ENCODE results near the gene UBE2E2. TPM values are rescaled to one million over a fixed set of nuclear protein-coding genes. Genes with fewer than 3 reads are reported as not detected.

UBE2E2 gene
- total and polyA plus RNA-seq, 2 donors (not counting 1 experiment from before 2014, with no cell fraction given) = 16.0 to 45.0 TPM

DNA sequence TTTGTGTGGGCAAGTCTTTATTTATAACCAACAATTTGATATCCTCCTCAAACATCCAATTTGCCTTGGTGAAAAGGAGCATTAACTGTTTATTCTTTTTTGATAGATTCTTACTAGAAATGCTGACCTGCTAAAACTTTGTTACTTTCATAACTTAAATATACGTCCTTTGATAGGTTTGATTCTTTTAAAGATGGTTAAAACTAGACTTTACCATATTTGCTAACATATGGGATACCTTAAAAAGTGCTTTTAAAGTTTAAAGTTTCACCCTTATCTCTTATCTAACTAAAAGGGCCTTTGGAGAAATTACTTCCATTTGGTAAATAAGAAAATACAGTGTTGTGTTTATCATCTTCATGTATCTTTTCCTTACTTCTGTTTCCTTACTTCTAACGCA lies 336.1 kb downstream of the UBE2E2 start:
- no peak overlapping the region for H3K27ac ChIP-seq (ENCODE audit: low read length in 2 of 2)
- CTCF ChIA-PET = no interaction called here
- DNase-seq (no peak), ATAC-seq (ENCODE audit: low read depth) (no peak)
- 100% methylated on average over 1 of the region's 2 CpGs for WGBS (ENCODE audit: insufficient coverage)
- Mint-ChIP-seq H3K4me3 (no peak overlapping the region), H3K4me1 (peaks cover 2% of the 10 kb centered on the region), H3K9me3 (ENCODE audit: insufficient read depth) (no peaks in the 10 kb centered on the region), H3K27ac (no peak overlapping the region), H3K27me3 (no peaks in the 10 kb centered on the region)
- H2AFZ ChIP-seq (ENCODE audit: insufficient read depth, low read depth, low read length, poor library complexity, severe bottlenecking) = no peak overlapping the region
- no peaks in the 10 kb centered on the region for H3K36me3 ChIP-seq (replicated peaks in 1 of 2; ENCODE audit: control extremely low read depth in 1 of 2, control insufficient read depth in 1 of 2, extremely low read depth in 1 of 2, insufficient read depth in 2 of 2, low read length in 1 of 2)
- no peak overlapping the region for H3K4me2 ChIP-seq (replicated peaks; ENCODE audit: low read depth, low read length, poor library complexity, severe bottlenecking)
- intact Hi-C loops (cut with micrococcal nuclease) = no loop called here
- POLR2A ChIA-PET = no interaction called here
- no peaks in the 10 kb centered on the region for H3K4me1 ChIP-seq (ENCODE audit: control insufficient read depth in 2 of 2, insufficient read depth in 2 of 2, low read length in 2 of 2)
- H3K4me3 ChIP-seq (ENCODE audit: control extremely low read depth in 1 of 5, extremely low read depth in 1 of 5, insufficient read depth in 1 of 5, low read depth in 2 of 5, low read length in 4 of 5) = no peak overlapping the region
- H4K20me1 ChIP-seq (ENCODE audit: control insufficient read depth, insufficient read depth, low read length, poor library complexity, severe bottlenecking) = peaks cover 4% of the 10 kb centered on the region
- no peaks in the 10 kb centered on the region for H3K27me3 ChIP-seq (replicated peaks in 1 of 4; ENCODE audit: control extremely low read depth in 1 of 4, control insufficient read depth in 3 of 4, insufficient read depth in 4 of 4, low read length in 3 of 4)
- no peak overlapping the region for H3K9ac ChIP-seq (ENCODE audit: low read length)
- peaks cover 3% of the 10 kb centered on the region for H3K79me2 ChIP-seq (ENCODE audit: control insufficient read depth, insufficient read depth, low read length)
- no peaks in the 10 kb centered on the region for H3K9me3 ChIP-seq (ENCODE audit: control extremely low read depth in 1 of 3, control insufficient read depth in 2 of 3, insufficient read depth in 1 of 3, low read length in 2 of 3)
- no peak for TF ChIP-seq EZH2 (IDR thresholded peaks at IDR 0.05; ENCODE audit: borderline replicate concordance, insufficient read depth, low read depth, low read length, poor library complexity, severe bottlenecking)

DNA sequence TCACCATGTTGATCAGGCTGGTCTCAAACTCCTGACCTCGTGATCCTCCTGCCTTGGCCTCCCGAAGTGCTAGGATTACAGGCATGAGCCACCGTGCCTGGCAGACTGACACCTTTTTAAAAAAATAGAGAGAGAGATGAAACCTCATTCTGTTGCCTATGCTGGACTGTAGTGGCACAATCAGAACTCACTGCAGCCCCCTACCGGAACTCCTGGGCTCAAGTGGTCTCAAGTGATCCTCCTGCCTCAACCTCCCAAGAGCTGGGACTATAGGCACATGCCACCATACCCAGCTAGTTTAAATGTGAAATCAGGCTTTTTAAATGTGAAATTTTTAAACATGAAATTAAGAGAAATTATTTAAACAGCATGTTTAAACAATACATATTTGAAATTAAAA lies 337.5 kb downstream of the UBE2E2 start:
- DNase-seq (no peak), ATAC-seq (ENCODE audit: low read depth) (no peak)
- peaks cover 1% of the 10 kb centered on the region for H3K9me3 Mint-ChIP-seq (ENCODE audit: insufficient read depth)
- no peaks in the 10 kb centered on the region for H3K27me3 Mint-ChIP-seq
- Histone ChIP-seq H3K9ac (ENCODE audit: low read length) (no peak overlapping the region), H3K4me3 (ENCODE audit: control extremely low read depth in 1 of 5, extremely low read depth in 1 of 5, insufficient read depth in 1 of 5, low read depth in 2 of 5, low read length in 4 of 5) (no peak overlapping the region), H3K9me3 (ENCODE audit: control extremely low read depth in 1 of 3, control insufficient read depth in 2 of 3, insufficient read depth in 1 of 3, low read length in 2 of 3) (no peaks in the 10 kb centered on the region), H3K4me2 (replicated peaks; ENCODE audit: low read depth, low read length, poor library complexity, severe bottlenecking) (no peak overlapping the region), H3K27me3 (replicated peaks in 1 of 4; ENCODE audit: control extremely low read depth in 1 of 4, control insufficient read depth in 3 of 4, insufficient read depth in 4 of 4, low read length in 3 of 4) (no peaks in the 10 kb centered on the region), H3K4me1 (ENCODE audit: control insufficient read depth in 2 of 2, insufficient read depth in 2 of 2, low read length in 2 of 2) (no peaks in the 10 kb centered on the region), H3K79me2 (ENCODE audit: control insufficient read depth, insufficient read depth, low read length) (peaks cover 3% of the 10 kb centered on the region), H4K20me1 (ENCODE audit: control insufficient read depth, insufficient read depth, low read length, poor library complexity, severe bottlenecking) (peaks cover 4% of the 10 kb centered on the region), H3K27ac (ENCODE audit: low read length in 2 of 2) (no peak overlapping the region), H2AFZ (ENCODE audit: insufficient read depth, low read depth, low read length, poor library complexity, severe bottlenecking) (no peak overlapping the region), H3K36me3 (replicated peaks in 1 of 2; ENCODE audit: control extremely low read depth in 1 of 2, control insufficient read depth in 1 of 2, extremely low read depth in 1 of 2, insufficient read depth in 2 of 2, low read length in 1 of 2) (no peaks in the 10 kb centered on the region)
- TF ChIP-seq EZH2 (IDR thresholded peaks at IDR 0.05; ENCODE audit: borderline replicate concordance, insufficient read depth, low read depth, low read length, poor library complexity, severe bottlenecking) = no peak
- TF ChIP-seq, protein P1, sequence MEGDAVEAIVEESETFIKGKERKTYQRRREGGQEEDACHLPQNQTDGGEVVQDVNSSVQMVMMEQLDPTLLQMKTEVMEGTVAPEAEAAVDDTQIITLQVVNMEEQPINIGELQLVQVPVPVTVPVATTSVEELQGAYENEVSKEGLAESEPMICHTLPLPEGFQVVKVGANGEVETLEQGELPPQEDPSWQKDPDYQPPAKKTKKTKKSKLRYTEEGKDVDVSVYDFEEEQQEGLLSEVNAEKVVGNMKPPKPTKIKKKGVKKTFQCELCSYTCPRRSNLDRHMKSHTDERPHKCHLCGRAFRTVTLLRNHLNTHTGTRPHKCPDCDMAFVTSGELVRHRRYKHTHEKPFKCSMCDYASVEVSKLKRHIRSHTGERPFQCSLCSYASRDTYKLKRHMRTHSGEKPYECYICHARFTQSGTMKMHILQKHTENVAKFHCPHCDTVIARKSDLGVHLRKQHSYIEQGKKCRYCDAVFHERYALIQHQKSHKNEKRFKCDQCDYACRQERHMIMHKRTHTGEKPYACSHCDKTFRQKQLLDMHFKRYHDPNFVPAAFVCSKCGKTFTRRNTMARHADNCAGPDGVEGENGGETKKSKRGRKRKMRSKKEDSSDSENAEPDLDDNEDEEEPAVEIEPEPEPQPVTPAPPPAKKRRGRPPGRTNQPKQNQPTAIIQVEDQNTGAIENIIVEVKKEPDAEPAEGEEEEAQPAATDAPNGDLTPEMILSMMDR (IDR thresholded peaks at IDR 0.05) = no peak
- peaks cover 2% of the 10 kb centered on the region for H3K4me1 Mint-ChIP-seq
- no peak overlapping the region for H3K27ac Mint-ChIP-seq
- CTCF ChIA-PET = no interaction called here
- intact Hi-C loops (cut with micrococcal nuclease) = no loop called here
- POLR2A ChIA-PET = no interaction called here
- H3K4me3 Mint-ChIP-seq = no peak overlapping the region
- WGBS (ENCODE audit: insufficient coverage) = no CpG with 5 or more reads among the region's 4 CpGs

All from B cell (primary cell).